Adipocyte (in vitro differentiated cells): ENCODE results near the gene CDC42SE2.

Experiments
- DNase-seq: peaks from one replicate; pipeline ENCODE4 v3.0.0-alpha.2; 2015; ENCODE audit warnings: low read depth
- H3K27me3 ChIP-seq: replicated peaks from 2 replicates; pipeline ENCODE4 v1.7.0; 2013; ENCODE audit warnings: mild to moderate bottlenecking, low read length, moderate library complexity; ENCODE audit not compliant: control insufficient read depth, insufficient read depth
- H3K36me3 ChIP-seq: 2 replicates; pipeline ENCODE4 v1.7.0; 2013; ENCODE audit warnings: low read length, mild to moderate bottlenecking, moderate library complexity; ENCODE audit not compliant: control insufficient read depth, insufficient read depth, severe bottlenecking
- H3K4me1 ChIP-seq: 2 replicates; pipeline ENCODE4 v1.7.0; 2013; ENCODE audit warnings: mild to moderate bottlenecking, low read length, moderate library complexity; ENCODE audit not compliant: control insufficient read depth, insufficient read depth
- H3K4me3 ChIP-seq: 2 replicates; pipeline ENCODE4 v1.7.0; 2013; ENCODE audit warnings: mild to moderate bottlenecking, low read length, moderate library complexity
- H3K9ac ChIP-seq: 2 replicates; pipeline ENCODE4 v1.7.0; 2013; ENCODE audit warnings: mild to moderate bottlenecking, low read length, moderate library complexity
- H3K9me3 ChIP-seq: 2 replicates; pipeline ENCODE4 v1.7.0; 2013; ENCODE audit warnings: mild to moderate bottlenecking, low read length, moderate library complexity; ENCODE audit not compliant: control insufficient read depth

Gene CDC42SE2

DNA sequence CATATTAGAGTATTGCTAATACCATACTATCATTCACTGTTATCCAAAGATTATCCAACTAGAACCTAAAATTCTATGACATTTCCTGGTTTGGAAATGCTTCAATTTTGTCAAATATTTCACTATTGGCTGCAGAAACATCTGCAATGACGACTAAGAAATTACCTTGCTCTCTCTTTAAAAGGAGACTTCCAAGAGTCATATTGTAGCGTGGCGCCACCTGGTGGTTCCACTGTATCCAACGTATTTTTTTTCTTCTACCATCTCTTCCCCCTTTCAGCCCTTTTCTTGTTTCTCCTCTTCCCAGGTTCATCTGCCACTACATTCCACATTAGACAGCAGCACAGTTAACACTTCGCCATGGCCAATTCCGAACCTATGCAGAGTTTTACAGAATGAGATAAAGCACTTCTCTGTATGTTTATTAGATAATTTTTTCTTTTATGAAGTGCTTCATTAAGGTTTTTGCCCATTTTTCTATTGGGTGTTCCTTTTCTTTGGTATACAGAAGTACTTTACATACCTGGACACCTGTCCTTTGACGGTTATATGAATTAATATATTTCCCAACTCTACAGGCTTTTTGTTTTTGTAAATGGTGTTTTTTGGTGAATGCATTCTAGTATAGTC, 153.5 kb downstream of the CDC42SE2 start:
- peak; percentile 94 for DNase-seq
- Histone ChIP-seq H3K4me3 (no peak overlapping the region), H3K27me3 (no peaks in the 10 kb centered on the region), H3K9me3 (no peaks in the 10 kb centered on the region), H3K36me3 (peaks cover 6% of the 10 kb centered on the region), H3K9ac (no peak overlapping the region), H3K4me1 (peaks cover 7% of the 10 kb centered on the region)

DNA sequence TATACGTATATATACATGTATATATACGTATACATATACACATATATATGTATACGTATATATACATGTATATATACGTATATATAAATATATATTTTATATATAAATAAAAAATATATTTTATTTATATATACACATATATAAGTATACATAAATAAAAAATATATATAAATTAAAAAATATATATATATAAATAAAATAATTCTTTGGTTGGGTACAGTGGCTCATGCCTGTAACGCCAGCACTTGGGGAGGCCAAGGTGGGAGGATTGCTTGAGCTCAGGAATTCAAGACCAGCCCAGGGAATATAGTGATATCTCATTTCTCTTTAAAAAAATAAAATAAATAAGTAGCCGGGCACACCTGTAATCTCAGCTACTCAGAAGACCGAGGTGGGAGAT, 155.0 kb downstream of the CDC42SE2 start:
- no peak overlapping the region for H3K4me3 ChIP-seq
- H3K9me3 ChIP-seq, result no peaks in the 10 kb centered on the region
- DNase-seq, result no peak
- peaks cover 6% of the 10 kb centered on the region for H3K4me1 ChIP-seq
- no peaks in the 10 kb centered on the region for H3K27me3 ChIP-seq
- H3K36me3 ChIP-seq, result peaks cover 12% of the 10 kb centered on the region
- H3K9ac ChIP-seq, result no peak overlapping the region

DNA sequence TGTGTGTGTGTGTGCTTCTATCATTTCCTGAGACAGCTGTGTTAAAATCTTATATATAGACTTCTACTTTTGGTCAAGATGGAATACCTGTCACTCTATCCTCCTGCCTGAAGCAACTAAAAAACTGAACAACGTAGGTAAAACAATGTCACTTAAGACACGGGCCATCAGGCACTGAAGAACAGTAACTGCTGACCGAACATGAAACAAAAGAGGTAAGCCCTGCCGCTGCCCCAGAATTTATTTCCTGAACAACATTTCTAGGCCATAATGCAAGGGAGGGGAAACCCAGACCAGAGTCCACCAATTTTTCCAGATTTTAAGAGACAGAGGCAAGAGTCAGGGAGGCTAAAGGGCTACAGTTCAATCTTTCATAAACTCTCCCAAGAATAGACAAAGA, 156.0 kb downstream of the CDC42SE2 start:
- no peak overlapping the region for H3K9ac ChIP-seq
- DNase-seq, result no peak
- H3K36me3 ChIP-seq, result peaks cover 12% of the 10 kb centered on the region
- H3K27me3 ChIP-seq, result no peaks in the 10 kb centered on the region
- H3K4me1 ChIP-seq, result no peaks in the 10 kb centered on the region
- H3K9me3 ChIP-seq, result no peaks in the 10 kb centered on the region
- H3K4me3 ChIP-seq, result no peak overlapping the region

DNA sequence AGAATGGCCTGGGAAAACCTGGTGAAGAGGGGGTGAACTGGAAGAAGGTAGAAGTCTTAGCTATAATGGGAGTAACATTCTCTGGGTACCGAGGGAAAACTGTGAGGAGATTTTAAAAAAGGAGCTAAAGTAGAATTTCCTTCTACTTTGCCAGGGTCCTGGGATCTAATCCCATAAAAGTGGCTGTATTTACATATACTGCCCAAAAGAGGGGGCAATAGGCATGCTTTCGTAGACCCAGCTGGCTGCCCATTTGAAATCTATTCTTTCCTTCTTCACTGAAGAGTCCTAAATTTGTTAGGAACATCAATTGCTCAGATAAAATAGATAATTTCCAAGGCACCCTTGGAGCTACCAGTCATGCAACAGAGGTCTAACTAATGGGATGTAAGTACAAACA, 159.2 kb downstream of the CDC42SE2 start:
- Histone ChIP-seq H3K9ac (no peak overlapping the region), H3K4me1 (no peaks in the 10 kb centered on the region), H3K9me3 (no peaks in the 10 kb centered on the region), H3K4me3 (no peak overlapping the region), H3K36me3 (peaks cover 25% of the 10 kb centered on the region), H3K27me3 (no peaks in the 10 kb centered on the region)
- peak; percentile 69 for DNase-seq

DNA sequence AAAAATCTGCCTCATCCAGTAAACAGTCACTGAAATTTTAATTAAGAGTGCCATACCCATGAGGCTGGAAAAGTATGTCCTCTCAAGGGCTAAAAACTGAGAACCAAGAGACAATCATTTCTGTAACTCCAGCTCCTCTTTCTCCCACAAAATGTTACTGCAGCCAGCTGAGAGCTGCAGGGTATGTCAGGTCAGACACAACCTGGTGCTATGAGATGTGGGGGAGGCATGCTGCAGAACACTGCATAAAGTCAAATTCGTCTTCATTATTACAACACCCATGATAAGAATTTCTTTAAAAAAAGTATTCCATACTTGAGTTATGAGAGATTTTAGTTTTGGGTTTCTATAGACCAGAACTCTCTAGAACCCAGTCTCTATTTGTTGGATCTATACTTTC, 162.2 kb downstream of the CDC42SE2 start:
- Histone ChIP-seq H3K4me1 (peaks cover 3% of the 10 kb centered on the region), H3K4me3 (no peak overlapping the region), H3K9ac (no peak overlapping the region), H3K9me3 (no peaks in the 10 kb centered on the region), H3K27me3 (no peaks in the 10 kb centered on the region), H3K36me3 (peaks cover 40% of the 10 kb centered on the region)
- no peak for DNase-seq

DNA sequence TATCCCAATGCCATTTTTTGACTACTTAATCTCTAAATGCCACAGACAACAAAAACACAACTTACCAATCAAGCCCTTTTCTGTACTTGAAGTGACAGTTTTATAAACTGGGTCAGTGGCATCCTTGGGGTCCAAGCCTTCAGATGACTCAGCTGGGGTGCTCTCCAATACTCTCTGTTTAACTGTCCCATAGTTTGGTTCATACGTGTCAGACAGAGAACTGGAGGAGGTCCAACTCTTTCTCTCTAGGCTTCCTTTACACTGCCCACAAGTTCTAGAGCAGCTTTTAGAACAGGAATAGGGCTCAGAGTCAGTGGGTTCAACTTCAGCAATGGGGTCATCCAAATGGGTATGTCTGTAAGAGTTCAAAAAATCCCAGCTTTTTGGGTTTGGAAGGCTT, 166.9 kb downstream of the CDC42SE2 start:
- H3K4me1 ChIP-seq, result peaks cover 13% of the 10 kb centered on the region
- no peaks in the 10 kb centered on the region for H3K27me3 ChIP-seq
- no peaks in the 10 kb centered on the region for H3K9me3 ChIP-seq
- peaks cover 37% of the 10 kb centered on the region for H3K36me3 ChIP-seq
- H3K4me3 ChIP-seq, result no peak overlapping the region
- no peak overlapping the region for H3K9ac ChIP-seq
- DNase-seq, result no peak

DNA sequence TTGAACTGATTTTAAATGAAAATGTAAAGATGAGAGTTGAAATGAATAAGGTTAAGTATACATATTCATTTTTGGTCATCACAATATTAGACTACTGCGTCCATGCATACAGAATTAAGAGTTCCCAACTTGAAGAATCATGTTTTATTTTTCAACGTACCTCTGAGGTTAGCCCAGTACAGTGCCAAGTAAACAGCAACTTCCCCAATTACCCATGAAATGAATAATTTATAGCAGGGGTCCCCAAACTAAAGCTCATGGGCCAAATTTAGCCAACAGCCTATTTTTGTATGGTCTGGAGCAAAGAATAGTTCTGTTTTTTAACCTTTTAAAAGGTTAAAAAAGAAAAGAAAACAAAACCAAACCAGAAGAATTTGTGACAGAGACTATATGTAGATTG, 167.9 kb downstream of the CDC42SE2 start:
- Histone ChIP-seq H3K9ac (no peak overlapping the region), H3K4me3 (no peak overlapping the region), H3K36me3 (peaks cover 31% of the 10 kb centered on the region), H3K27me3 (no peaks in the 10 kb centered on the region), H3K9me3 (no peaks in the 10 kb centered on the region), H3K4me1 (peaks cover 20% of the 10 kb centered on the region)
- no peak for DNase-seq

DNA sequence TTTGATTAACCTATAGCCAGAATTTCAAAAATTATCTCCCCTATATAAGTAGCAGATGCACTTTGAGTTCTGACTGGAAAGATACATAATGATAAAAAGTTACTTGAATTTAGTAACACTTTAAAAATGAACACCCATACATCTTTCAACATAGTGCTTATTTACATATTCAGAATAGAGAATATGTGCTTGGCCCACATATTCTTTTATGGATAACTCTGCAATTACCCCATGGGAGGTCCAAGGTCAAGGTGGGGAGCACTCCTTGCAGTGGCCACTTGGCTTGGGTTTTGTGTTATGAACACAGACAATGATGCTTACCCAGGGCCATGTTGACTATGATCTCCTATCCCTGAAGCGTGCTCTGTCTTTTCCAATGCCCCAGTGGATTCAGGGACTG, 169.3 kb downstream of the CDC42SE2 start:
- H3K4me1 ChIP-seq, result peaks cover 20% of the 10 kb centered on the region
- peaks cover 27% of the 10 kb centered on the region for H3K36me3 ChIP-seq
- H3K4me3 ChIP-seq, result no peak overlapping the region
- no peak overlapping the region for H3K9ac ChIP-seq
- no peaks in the 10 kb centered on the region for H3K27me3 ChIP-seq
- no peak for DNase-seq
- H3K9me3 ChIP-seq, result no peaks in the 10 kb centered on the region

DNA sequence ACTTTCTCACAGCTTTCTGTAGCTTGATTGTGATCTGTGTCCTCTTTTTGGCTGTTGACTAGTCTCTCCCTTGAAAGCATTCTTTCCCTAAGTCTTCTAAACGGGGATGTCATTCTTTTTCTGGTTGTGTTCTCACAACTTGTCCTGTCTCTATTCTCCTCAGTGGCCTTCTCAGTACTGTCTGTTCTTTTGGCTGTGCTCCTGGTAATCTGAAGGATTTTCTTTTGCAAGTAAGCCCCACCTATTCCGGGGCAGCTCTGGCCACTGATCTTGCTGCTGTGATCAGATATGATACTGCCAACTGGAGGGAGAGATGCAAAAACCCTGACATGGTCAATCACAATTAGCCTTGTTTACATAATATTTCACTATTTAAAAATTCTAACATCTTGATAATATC, 172.2 kb downstream of the CDC42SE2 start:
- Histone ChIP-seq H3K36me3 (peaks cover 32% of the 10 kb centered on the region), H3K27me3 (no peaks in the 10 kb centered on the region)
- DNase-seq, result no peak

DNA sequence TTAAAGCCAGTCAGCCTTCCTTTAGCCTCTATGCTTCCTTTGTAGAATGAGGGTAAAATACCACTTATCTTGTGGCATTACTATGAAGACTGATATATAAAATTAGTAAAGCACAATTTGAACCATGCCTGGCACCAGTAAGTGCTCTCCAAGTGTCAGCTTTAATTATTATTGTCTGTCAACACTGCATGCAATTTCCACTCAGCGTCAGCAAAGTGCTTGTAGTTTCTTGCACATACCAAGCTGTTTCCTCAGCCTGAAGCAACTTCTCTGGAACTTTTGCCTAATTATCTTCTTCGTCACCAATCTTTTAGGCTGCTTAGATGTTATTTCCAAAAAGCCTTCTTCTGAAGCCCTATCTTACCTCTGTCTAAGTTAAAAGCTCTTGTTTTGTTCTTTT, 177.3 kb downstream of the CDC42SE2 start:
- H3K36me3 ChIP-seq, result peaks cover 42% of the 10 kb centered on the region
- peaks cover 9% of the 10 kb centered on the region for H3K4me1 ChIP-seq
- no peaks in the 10 kb centered on the region for H3K9me3 ChIP-seq
- H3K9ac ChIP-seq, result no peak overlapping the region
- H3K4me3 ChIP-seq, result no peak overlapping the region
- DNase-seq, result peak; percentile 15
- no peaks in the 10 kb centered on the region for H3K27me3 ChIP-seq

More for the DNA sequence above, 172.2 kb downstream of the CDC42SE2 start:
- H3K9ac ChIP-seq, result peak overlapping the region; percentile 14
- no peaks in the 10 kb centered on the region for H3K9me3 ChIP-seq
- H3K4me3 ChIP-seq, result peak overlapping the region; percentile 28
- peaks cover 18% of the 10 kb centered on the region for H3K4me1 ChIP-seq
